GM19452 (cell line): Measurements from ENCODE around the gene RBPJL.

Source experiments
- ATAC-seq: cut with Tn5 transposase; IDR thresholded peaks from one replicate; pipeline ENCODE4 v1.9.1; 2021; ENCODE audit not compliant: unreplicated experiment

RBPJL gene

DNA sequence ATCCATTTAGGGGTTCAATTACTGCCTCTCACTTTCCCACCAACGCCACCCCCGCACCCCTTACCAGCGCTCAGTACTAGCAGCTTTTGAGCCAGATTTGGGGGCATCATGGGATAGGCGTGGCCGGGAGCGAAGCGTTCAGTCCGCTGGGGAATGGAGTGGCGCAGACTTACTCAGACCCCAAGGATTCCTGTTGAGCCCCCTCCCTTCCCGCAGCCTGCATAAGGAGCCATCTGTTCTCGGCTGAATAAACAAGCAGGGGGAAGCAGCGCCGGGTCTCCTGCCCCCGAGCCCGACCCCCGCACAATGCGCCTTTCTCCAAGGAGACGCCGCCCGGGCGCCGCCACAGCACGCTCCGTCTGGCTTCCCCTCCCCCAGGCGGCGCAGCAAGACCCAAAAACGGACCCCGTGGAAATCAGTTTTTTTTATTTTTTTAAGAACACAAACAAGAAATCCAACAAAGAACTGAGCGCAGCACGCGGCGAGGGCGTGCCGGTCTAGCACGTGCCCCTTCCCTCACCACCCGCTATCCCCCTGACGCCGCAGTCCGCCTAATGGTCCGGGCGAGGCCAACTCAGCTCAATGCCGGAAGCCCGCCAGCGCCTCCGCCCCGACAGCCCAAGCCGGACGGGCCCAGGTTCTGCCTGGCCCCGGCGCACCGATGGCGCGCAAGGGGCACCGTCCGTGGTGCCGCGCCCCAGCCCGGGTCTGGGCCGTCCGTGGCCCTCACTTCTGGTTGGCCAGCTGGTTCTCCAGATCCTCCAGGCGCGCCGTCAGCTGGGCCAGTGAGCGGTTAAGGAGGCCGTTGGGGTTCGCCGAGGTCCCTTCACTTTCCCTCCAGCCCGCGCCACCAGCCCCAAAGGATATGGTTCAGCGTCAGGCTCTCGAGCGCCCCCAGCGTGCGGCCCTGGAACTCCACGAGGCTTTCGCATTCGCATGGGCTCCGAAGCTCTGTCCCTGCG lies 13.3 kb upstream of the RBPJL start:
- no peak for ATAC-seq

GRCh38 chr20:45294003-45294368 lies 12.7 kb upstream of the RBPJL start:
- ATAC-seq, result no peak

DNA sequence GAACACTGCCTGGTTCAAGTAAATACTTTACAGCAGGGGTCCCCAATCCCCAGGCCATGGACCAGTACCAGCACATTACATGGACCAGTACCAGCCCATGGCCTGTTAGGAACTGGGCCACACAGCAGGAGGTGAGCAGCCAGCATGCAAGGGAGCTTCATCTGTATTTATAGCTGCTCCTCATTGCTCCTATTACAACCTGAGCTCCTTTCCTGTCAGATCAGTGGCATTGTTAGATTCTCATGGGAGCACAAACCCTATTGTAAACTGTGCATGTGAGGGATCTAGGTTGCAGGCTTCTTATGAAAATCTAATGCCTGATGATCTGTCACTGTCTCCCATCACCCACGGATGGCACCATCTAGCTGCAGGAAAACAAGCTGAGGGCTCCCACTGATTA lies 12.0 kb upstream of the RBPJL start:
- no peak for ATAC-seq

DNA sequence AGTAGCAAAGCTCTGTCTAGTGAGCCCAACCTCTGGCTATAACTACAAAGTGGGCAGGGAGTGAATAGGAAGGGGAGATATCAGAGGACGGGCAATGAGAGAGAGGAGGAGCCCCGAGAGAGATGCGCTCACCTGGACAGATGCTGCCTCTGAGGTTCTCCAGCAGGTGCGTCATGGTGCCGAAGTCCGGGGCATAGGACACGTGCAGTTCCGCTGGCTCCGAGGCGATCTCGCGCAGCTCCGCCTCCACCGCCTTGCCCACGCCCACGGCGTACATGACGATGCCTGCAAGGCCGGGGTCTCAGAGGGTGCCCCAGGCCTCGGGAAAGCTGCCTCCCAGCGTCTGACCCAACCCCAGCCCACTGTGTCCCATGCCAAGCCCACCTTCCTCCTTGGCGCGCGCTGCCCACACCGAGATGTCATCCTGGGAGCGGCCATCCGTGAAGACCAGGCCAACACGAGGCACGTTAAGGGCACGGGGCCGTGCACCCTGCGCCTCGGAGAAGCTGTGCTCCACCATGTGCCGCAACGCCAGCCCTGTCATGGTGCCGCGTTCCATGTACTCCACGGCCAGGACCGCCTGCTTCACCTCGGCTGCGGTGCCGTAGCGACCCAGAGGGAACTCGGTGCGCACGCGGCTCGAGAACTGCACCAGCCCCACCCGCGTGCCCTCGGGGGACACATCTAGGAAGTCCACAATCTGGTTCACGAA lies 8.7 kb upstream of the RBPJL start:
- ATAC-seq, result no peak

DNA sequence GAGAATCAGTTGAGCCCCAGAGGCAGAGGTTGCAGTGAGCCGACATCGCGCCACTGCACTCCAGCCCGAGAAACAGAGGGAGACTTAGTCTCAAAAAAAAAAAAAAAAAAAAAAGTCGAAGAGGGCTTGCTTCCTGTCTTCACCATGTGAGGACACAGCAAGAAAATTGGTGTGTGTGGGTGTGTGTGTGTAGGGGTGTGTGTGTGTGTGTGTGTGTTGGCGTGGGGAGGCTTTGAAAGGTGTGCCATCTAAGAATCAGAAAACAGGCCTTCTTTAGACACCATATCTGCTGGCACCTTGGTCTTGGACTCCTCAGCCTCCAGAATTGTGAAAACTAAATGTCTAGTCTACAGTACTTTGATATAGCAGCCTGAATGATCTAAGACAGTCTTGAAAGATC lies 6.9 kb upstream of the RBPJL start:
- no peak for ATAC-seq

- ATAC-seq, result no peak
Observed at GRCh38 chr20:45300961-45301360, 5.7 kb upstream of the RBPJL start.

GRCh38 chr20:45301824-45302271 lies 4.8 kb upstream of the RBPJL start:
- ATAC-seq, result no peak

DNA sequence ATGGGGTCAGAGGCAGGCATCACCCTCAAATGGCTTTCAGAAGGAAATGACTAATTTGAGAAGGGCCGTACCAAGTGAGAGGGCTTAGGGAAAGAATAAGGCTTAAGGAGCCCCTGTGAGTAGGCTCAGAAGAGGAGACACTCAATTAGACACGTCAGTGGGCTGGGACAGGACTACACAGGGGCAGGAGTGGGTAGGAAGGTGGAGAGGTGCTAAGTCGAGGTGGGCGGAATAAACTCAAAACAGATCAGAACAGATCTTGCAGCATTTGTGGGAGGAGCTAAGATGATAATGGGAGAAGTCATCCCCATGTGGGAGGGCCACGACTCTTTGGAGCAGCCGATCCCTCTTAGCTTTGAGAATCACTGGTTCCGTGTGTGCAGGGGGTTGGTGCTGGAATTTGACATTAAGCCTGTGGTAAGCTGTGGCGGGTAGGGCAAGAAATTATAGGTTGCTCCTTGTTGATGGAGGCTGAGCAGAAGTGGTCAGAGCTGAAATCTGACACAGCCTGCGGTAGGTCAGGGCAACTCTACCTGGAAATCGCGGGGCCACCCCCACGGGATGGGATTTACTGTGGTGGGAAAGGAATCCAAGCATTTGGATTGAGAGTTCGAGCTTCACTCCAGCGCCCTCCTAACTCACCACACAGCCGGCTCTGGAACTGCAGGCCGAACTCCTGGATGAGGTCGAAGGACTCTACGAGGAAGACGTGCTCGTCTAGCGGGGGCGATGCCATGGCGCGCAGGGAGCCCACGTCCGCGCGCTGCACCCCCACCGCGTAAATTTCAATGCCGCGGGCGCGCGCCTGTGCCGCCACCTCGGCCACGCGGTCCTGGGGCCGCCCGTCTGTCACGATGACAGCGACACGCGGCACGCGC lies 2.8 kb upstream of the RBPJL start:
- no peak for ATAC-seq

GRCh38 chr20:45304464-45304999 lies 2.1 kb upstream of the RBPJL start:
- ATAC-seq, result no peak

- no peak for ATAC-seq
Observed at GRCh38 chr20:45305262-45305661, 1.4 kb upstream of the RBPJL start.

GRCh38 chr20:45307076-45307640 lies 518 bp downstream of the RBPJL start:
- no peak for ATAC-seq

- ATAC-seq, result no peak
Observed at GRCh38 chr20:45308117-45308778, 1.6 kb downstream of the RBPJL start, which contains the start of gene MATN4. Gene MATN4 (minus strand): TSS chr20:45308299. CDS start chr20:45305582, 2,717 bp downstream.

- ATAC-seq, result no peak
Observed at GRCh38 chr20:45309075-45309474, 2.4 kb downstream of the RBPJL start.

GRCh38 chr20:45311589-45312211 lies 5.1 kb downstream of the RBPJL start:
- no peak for ATAC-seq

DNA sequence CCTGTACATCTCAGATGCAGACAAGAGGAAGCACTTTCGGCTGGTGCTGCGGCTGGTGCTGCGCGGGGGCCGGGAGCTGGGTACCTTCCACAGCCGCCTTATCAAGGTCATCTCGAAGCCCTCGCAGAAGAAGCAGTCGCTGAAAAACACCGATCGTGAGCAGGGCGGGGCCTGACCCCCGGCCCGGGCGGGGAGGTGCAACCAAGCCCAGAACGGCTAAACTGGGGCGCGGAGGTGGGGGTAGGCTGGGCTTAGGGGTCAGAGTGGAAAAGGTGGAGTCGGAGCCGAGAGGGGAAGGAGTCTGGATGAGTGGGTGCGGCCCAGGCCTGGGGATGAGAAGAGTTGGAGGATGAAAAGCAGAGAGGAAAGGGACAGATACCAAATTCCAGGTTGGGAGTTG lies 5.6 kb downstream of the RBPJL start:
- ATAC-seq, result no peak

DNA sequence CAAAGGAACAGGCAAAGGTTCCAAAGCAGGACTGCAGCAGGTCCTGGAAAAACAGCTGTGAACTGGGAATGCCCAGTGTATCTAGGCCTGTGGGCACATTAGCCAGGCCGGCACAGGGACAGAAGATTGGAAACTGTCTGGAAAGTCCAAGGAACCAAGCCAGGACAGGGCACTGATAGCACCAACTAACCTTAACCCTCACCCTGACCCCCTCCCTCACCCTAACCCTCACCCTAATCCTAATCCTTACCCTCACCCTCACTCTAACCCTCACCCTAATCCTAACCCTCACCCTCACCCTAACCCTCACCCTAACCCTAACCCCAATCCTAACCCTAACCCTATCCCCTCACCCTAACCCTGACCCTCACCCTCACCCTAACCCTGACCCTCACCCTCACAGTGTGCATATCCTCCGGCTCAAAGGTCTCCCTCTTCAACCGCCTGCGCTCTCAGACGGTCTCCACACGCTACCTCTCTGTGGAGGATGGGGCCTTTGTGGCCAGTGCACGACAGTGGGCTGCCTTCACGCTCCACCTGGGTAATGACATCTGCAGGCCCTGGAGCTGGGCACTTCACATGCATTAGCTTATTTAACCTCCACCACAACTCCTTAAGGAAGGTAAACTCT lies 6.5 kb downstream of the RBPJL start:
- ATAC-seq, result no peak

DNA sequence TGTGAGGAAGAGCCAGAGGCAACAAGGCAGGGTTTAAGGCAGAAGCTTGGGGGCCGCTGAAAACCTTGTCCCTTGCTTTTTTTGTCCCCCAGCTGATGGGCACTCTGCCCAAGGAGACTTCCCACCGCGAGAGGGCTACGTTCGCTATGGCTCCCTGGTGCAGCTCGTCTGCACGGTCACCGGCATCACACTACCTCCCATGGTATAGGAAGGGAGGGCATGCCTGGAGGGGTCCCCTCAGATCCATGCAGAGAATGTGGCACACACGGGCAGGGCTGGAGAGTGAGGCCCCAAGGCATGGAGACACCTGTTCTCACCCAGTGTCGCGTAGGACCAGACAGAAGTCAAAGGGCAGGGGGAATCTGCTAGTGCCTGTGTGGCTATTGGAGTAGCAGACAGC lies 7.3 kb downstream of the RBPJL start:
- ATAC-seq, result no peak

- no peak for ATAC-seq
Observed at GRCh38 chr20:45315672-45316071, 9.0 kb downstream of the RBPJL start.
